ENCODE data around the gene FHAD1. TPM values are rescaled to one million over a fixed set of nuclear protein-coding genes. Genes with fewer than 3 reads are reported as not detected.

The FHAD1 gene
- total and polyA plus RNA-seq, 2 donors (not counting 1 experiment from before 2014, with no cell fraction given) = not detected

GRCh38 chr1:15332952-15333715 is 86.1 kb downstream of the FHAD1 start:
- H3K4me1 Mint-ChIP-seq = no peaks in the 10 kb centered on the region
- intact Hi-C loops (cut with micrococcal nuclease) = no loop called here
- H3K9ac ChIP-seq (ENCODE audit: low read length) = no peak overlapping the region
- no peak overlapping the region for H3K27ac Mint-ChIP-seq
- no peak overlapping the region for H3K4me2 ChIP-seq (replicated peaks; ENCODE audit: low read depth, low read length, poor library complexity, severe bottlenecking)
- H4K20me1 ChIP-seq (ENCODE audit: control insufficient read depth, insufficient read depth, low read length, poor library complexity, severe bottlenecking) = no peaks in the 10 kb centered on the region
- H3K4me1 ChIP-seq (ENCODE audit: control insufficient read depth in 2 of 2, insufficient read depth in 2 of 2, low read length in 2 of 2) = no peaks in the 10 kb centered on the region
- TF ChIP-seq EZH2 (IDR thresholded peaks at IDR 0.05; ENCODE audit: borderline replicate concordance, insufficient read depth, low read depth, low read length, poor library complexity, severe bottlenecking) = no peak
- TF ChIP-seq CTCF (IDR thresholded peaks at IDR 0.05) = no peak
- ATAC-seq (ENCODE audit: low read depth) = no peak
- CTCF ChIA-PET = interaction anchor here (1.4 to 4.0 kb wide), 3 partner anchors 9 to 99 kb away, joined by 3 to 18 read pairs (median 14); no protein-coding TSS in a partner anchor
- peaks cover 43% of the 10 kb centered on the region for H3K27me3 Mint-ChIP-seq
- no peaks in the 10 kb centered on the region for H3K9me3 ChIP-seq (ENCODE audit: control extremely low read depth in 1 of 3, control insufficient read depth in 2 of 3, insufficient read depth in 1 of 3, low read length in 2 of 3)
- H3K9me3 Mint-ChIP-seq (ENCODE audit: insufficient read depth) = no peaks in the 10 kb centered on the region
- no peak overlapping the region for H3K27ac ChIP-seq (ENCODE audit: low read length in 2 of 2)
- no peaks in the 10 kb centered on the region for H3K79me2 ChIP-seq (ENCODE audit: control insufficient read depth, insufficient read depth, low read length)
- no peak overlapping the region for H2AFZ ChIP-seq (ENCODE audit: insufficient read depth, low read depth, low read length, poor library complexity, severe bottlenecking)
- peaks cover 0 to 12% (median 2%) of the 10 kb centered on the region in 4 experiments for H3K27me3 ChIP-seq (replicated peaks in 1 of 4; ENCODE audit: control extremely low read depth in 1 of 4, control insufficient read depth in 3 of 4, insufficient read depth in 4 of 4, low read length in 3 of 4)
- no peaks in the 10 kb centered on the region for H3K36me3 ChIP-seq (replicated peaks in 1 of 2; ENCODE audit: control extremely low read depth in 1 of 2, control insufficient read depth in 1 of 2, extremely low read depth in 1 of 2, insufficient read depth in 2 of 2, low read length in 1 of 2)
- H3K4me3 Mint-ChIP-seq = no peak overlapping the region
- DNase-seq = no peak
- no peak overlapping the region for H3K4me3 ChIP-seq (ENCODE audit: control extremely low read depth in 1 of 5, extremely low read depth in 1 of 5, insufficient read depth in 1 of 5, low read depth in 2 of 5, low read length in 4 of 5)
- POLR2A ChIA-PET = interaction anchor here (0.7 kb wide), 1 partner anchor 404 kb away, joined by 3 read pairs; no protein-coding TSS in a partner anchor
- WGBS (ENCODE audit: insufficient coverage) = no CpG with 5 or more reads among the region's 11 CpGs

DNA sequence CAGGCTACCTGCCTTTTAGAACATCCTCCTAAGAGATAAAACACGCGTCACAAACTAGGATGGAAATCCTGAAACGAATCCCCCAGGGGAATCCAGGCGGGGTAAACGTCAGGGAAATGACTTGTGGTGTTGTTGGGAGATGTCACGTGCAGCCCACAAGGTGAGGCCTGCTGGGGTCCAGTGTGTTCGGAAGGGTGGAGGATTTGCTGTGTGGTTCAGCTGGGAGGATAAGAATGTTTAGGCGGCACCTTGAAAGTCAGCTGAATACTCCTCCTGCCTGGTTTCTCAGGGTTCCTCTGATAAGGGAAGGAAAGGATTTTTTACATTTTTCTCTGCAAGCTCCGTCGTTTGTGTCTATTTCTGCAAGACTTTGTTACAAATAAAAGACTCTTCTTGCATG is 88.0 kb downstream of the FHAD1 start:
- Histone ChIP-seq H3K9ac (ENCODE audit: low read length) (no peak overlapping the region), H3K4me1 (ENCODE audit: control insufficient read depth in 2 of 2, insufficient read depth in 2 of 2, low read length in 2 of 2) (no peaks in the 10 kb centered on the region), H3K36me3 (replicated peaks in 1 of 2; ENCODE audit: control extremely low read depth in 1 of 2, control insufficient read depth in 1 of 2, extremely low read depth in 1 of 2, insufficient read depth in 2 of 2, low read length in 1 of 2) (no peaks in the 10 kb centered on the region), H2AFZ (ENCODE audit: insufficient read depth, low read depth, low read length, poor library complexity, severe bottlenecking) (no peak overlapping the region), H3K79me2 (ENCODE audit: control insufficient read depth, insufficient read depth, low read length) (no peaks in the 10 kb centered on the region), H3K27me3 (replicated peaks in 1 of 4; ENCODE audit: control extremely low read depth in 1 of 4, control insufficient read depth in 3 of 4, insufficient read depth in 4 of 4, low read length in 3 of 4) (peaks cover 0 to 3% (median 1%) of the 10 kb centered on the region in 4 experiments), H3K27ac (ENCODE audit: low read length in 2 of 2) (no peak overlapping the region), H4K20me1 (ENCODE audit: control insufficient read depth, insufficient read depth, low read length, poor library complexity, severe bottlenecking) (no peaks in the 10 kb centered on the region), H3K9me3 (ENCODE audit: control extremely low read depth in 1 of 3, control insufficient read depth in 2 of 3, insufficient read depth in 1 of 3, low read length in 2 of 3) (no peaks in the 10 kb centered on the region), H3K4me2 (replicated peaks; ENCODE audit: low read depth, low read length, poor library complexity, severe bottlenecking) (no peak overlapping the region), H3K4me3 (ENCODE audit: control extremely low read depth in 1 of 5, extremely low read depth in 1 of 5, insufficient read depth in 1 of 5, low read depth in 2 of 5, low read length in 4 of 5) (no peak overlapping the region)
- ATAC-seq (ENCODE audit: low read depth) (no peak), DNase-seq (no peak)
- Mint-ChIP-seq H3K27ac (no peak overlapping the region), H3K9me3 (ENCODE audit: insufficient read depth) (no peaks in the 10 kb centered on the region), H3K4me3 (no peak overlapping the region), H3K27me3 (peaks cover 41% of the 10 kb centered on the region), H3K4me1 (no peaks in the 10 kb centered on the region)
- intact Hi-C loops (cut with micrococcal nuclease) = no loop called here
- no peak for TF ChIP-seq CTCF (IDR thresholded peaks at IDR 0.05)
- no peak for TF ChIP-seq EZH2 (IDR thresholded peaks at IDR 0.05; ENCODE audit: borderline replicate concordance, insufficient read depth, low read depth, low read length, poor library complexity, severe bottlenecking)
- POLR2A ChIA-PET = no interaction called here
- WGBS (ENCODE audit: insufficient coverage) = 89% methylated on average over 8 of the region's 10 CpGs
- CTCF ChIA-PET = interaction anchor here (0.8 to 3.0 kb wide), 2 partner anchors 12 to 96 kb away, joined by 3 to 7 read pairs; no protein-coding TSS in a partner anchor
